ENCODE data around the gene ADGRV1.
A peak's percentile ranks its signal among the peaks of the same experiment; 100 is the strongest.

ADGRV1 gene

GRCh38 chr5:90529194-90529938 is 29.2 kb upstream of the ADGRV1 start, which contains the start of gene LYSMD3:
Gene LYSMD3 (minus strand): TSS chr5:90529584. CDS start chr5:90525289, 4,295 bp downstream.
- FAIRE-seq (no peak), DNase-seq (ENCODE audit: insufficient read length, low spot score) (peak; percentile 54)
- TF ChIP-seq CTCF (IDR thresholded peaks at IDR 0.05; ENCODE audit: insufficient read depth, missing control alignments) = no peak

GRCh38 chr5:90529939-90530677 is 28.5 kb upstream of the ADGRV1 start:
- FAIRE-seq = peak; percentile 32
- peak; percentile 82 for TF ChIP-seq CTCF (IDR thresholded peaks at IDR 0.05; ENCODE audit: insufficient read depth, missing control alignments)
- DNase-seq (ENCODE audit: insufficient read length, low spot score) = no peak

GRCh38 chr5:90530736-90531487 is 27.7 kb upstream of the ADGRV1 start:
- TF ChIP-seq CTCF (IDR thresholded peaks at IDR 0.05; ENCODE audit: insufficient read depth, missing control alignments) = no peak
- no peak for FAIRE-seq
- no peak for DNase-seq (ENCODE audit: insufficient read length, low spot score)

GRCh38 chr5:90533794-90534193 is 24.8 kb upstream of the ADGRV1 start:
- DNase-seq (ENCODE audit: insufficient read length, low spot score) (no peak), FAIRE-seq (no peak)
- no peak for TF ChIP-seq CTCF (IDR thresholded peaks at IDR 0.05; ENCODE audit: insufficient read depth, missing control alignments)

- DNase-seq (ENCODE audit: insufficient read length, low spot score) (no peak), FAIRE-seq (no peak)
- TF ChIP-seq CTCF (IDR thresholded peaks at IDR 0.05; ENCODE audit: insufficient read depth, missing control alignments) = no peak
Observed at GRCh38 chr5:90534922-90535321, 23.7 kb upstream of the ADGRV1 start.

GRCh38 chr5:90542827-90543519 is 15.6 kb upstream of the ADGRV1 start:
- no peak for DNase-seq (ENCODE audit: insufficient read length, low spot score)
- TF ChIP-seq CTCF (IDR thresholded peaks at IDR 0.05; ENCODE audit: insufficient read depth, missing control alignments) = no peak
- FAIRE-seq = no peak
